Activated T-helper 2 cell treated with anti-CD3 and anti-CD28 coated beads, Interferon-gamma antibody, Interleukin-2, Interleukin-4, amounts not matched to agents 10 μg/mL and 5 μg/mL and 100 μg/mL, durations not matched to agents 14 hours and 24 hours and 36 hours (primary cell): ENCODE data around the gene DAG1. TPM values are rescaled to one million over a fixed set of nuclear protein-coding genes. Genes with fewer than 3 reads are reported as not detected.

Source experiments
- DNase-seq: peaks from one replicate; pipeline ENCODE4 v3.0.0; 2021; ENCODE audit warnings: low spot score
- H3K27ac Mint-ChIP-seq: one replicate; pipeline ENCODE4 v1.8.0; 2021; ENCODE audit warnings: mixed read lengths
- H3K27me3 Mint-ChIP-seq: one replicate; pipeline ENCODE4 v1.8.0; 2021; ENCODE audit warnings: low read depth, mixed read lengths
- H3K36me3 Mint-ChIP-seq: one replicate; pipeline ENCODE4 v1.8.0; 2021; ENCODE audit warnings: low read depth, mixed read lengths
- H3K4me1 Mint-ChIP-seq: one replicate; pipeline ENCODE4 v1.8.0; 2021; ENCODE audit warnings: low read depth, mixed read lengths
- H3K4me3 Mint-ChIP-seq: one replicate; pipeline ENCODE4 v1.8.0; 2021; ENCODE audit warnings: low read depth, mild to moderate bottlenecking, moderate library complexity, mixed read lengths
- H3K9me3 Mint-ChIP-seq: one replicate; pipeline ENCODE4 v1.8.0; 2021; ENCODE audit warnings: mixed read lengths
- intact Hi-C: fragments of 100-400 bp; cut with micrococcal nuclease; formaldehyde crosslinking; loops from one replicate; pipeline ENCODE4 v1.15.1; 2023
- total RNA-seq: library from RNA; stranded (reverse); gene quantifications from 2 replicates; pipeline ENCODE4 v1.2.3, GENCODE V29; 2022

DAG1 gene
- total RNA-seq = 17.0 and 25.9 TPM in 2 replicates

GRCh38 chr3:49469936-49470713, at the start of gene DAG1:
TSS of gene DAG1 (plus strand) at chr3:49470267. CDS start at chr3:49510535, 40,268 bp downstream.
- Mint-ChIP-seq H3K4me1 (peaks cover 18% of the 10 kb centered on the region), H3K4me3 (peak within 1 kb of the TSS; percentile 87), H3K36me3 (peaks cover 16% of the 10 kb centered on the region), H3K27ac (peak within 1 kb of the TSS; percentile 84), H3K27me3 (no peaks in the 10 kb centered on the region), H3K9me3 (no peaks in the 10 kb centered on the region)
- peak; percentile 94 for DNase-seq
- intact Hi-C loops = loop anchor here (1.0 to 5.0 kb wide), 3 partner anchors 58 to 202 kb away; partner anchors contain the start of genes APEH and TCTA

- H3K36me3 Mint-ChIP-seq = peaks cover 43% of the 10 kb centered on the region
- DNase-seq = no peak
These were observed 48.1 kb upstream of the DAG1 start for GRCh38 chr3:49421890-49422378.

GRCh38 chr3:49422379-49423248, 47.5 kb upstream of the DAG1 start, which contains the start of gene AMT:
TSS of gene AMT (minus strand) at chr3:49422473. CDS start at chr3:49422450, 23 bp downstream.
- H3K9me3 Mint-ChIP-seq = no peaks in the 10 kb centered on the region
- H3K36me3 Mint-ChIP-seq = peaks cover 39% of the 10 kb centered on the region
- no peak for DNase-seq
- H3K27ac Mint-ChIP-seq = no peak within 1 kb of the TSS
- no peak within 1 kb of the TSS for H3K4me3 Mint-ChIP-seq
- H3K27me3 Mint-ChIP-seq = no peaks in the 10 kb centered on the region
- intact Hi-C loops = no loop called here
- H3K4me1 Mint-ChIP-seq = peaks cover 18% of the 10 kb centered on the region

More at GRCh38 chr3:49421890-49422378, 48.1 kb upstream of the DAG1 start:
- H3K9me3 Mint-ChIP-seq = no peaks in the 10 kb centered on the region
- no peaks in the 10 kb centered on the region for H3K27me3 Mint-ChIP-seq
- no peak overlapping the region for H3K27ac Mint-ChIP-seq
- no peak overlapping the region for H3K4me3 Mint-ChIP-seq
- intact Hi-C loops = no loop called here
- H3K4me1 Mint-ChIP-seq = peaks cover 21% of the 10 kb centered on the region

GRCh38 chr3:49424816-49425215, 45.3 kb upstream of the DAG1 start:
- no peaks in the 10 kb centered on the region for H3K27me3 Mint-ChIP-seq
- H3K9me3 Mint-ChIP-seq = no peaks in the 10 kb centered on the region
- peaks cover 19% of the 10 kb centered on the region for H3K4me1 Mint-ChIP-seq
- H3K4me3 Mint-ChIP-seq = no peak overlapping the region
- intact Hi-C loops = loop anchor here (5.0 kb wide), 1 partner anchor 83 kb away; the partner anchor contains the start of gene USP4
- H3K27ac Mint-ChIP-seq = no peak overlapping the region
- no peak for DNase-seq
- peaks cover 28% of the 10 kb centered on the region for H3K36me3 Mint-ChIP-seq

- intact Hi-C loops = loop anchor here (5.0 kb wide), 1 partner anchor 85 kb away; the partner anchor contains the start of gene USP4
- DNase-seq = no peak
- H3K27ac Mint-ChIP-seq = peak overlapping the region; percentile 93
- H3K36me3 Mint-ChIP-seq = peaks cover 20% of the 10 kb centered on the region
- peaks cover 14% of the 10 kb centered on the region for H3K4me1 Mint-ChIP-seq
- H3K27me3 Mint-ChIP-seq = no peaks in the 10 kb centered on the region
- H3K4me3 Mint-ChIP-seq = peak overlapping the region; percentile 94
- no peaks in the 10 kb centered on the region for H3K9me3 Mint-ChIP-seq
These were observed 42.5 kb upstream of the DAG1 start for GRCh38 chr3:49427586-49427985.

- Mint-ChIP-seq H3K4me3 (peak overlapping the region; percentile 94), H3K9me3 (no peaks in the 10 kb centered on the region), H3K27ac (peak overlapping the region; percentile 93), H3K4me1 (peaks cover 14% of the 10 kb centered on the region), H3K36me3 (peaks cover 12% of the 10 kb centered on the region), H3K27me3 (no peaks in the 10 kb centered on the region)
- no peak for DNase-seq
- intact Hi-C loops = loop anchor here (1.0 to 5.0 kb wide), 4 partner anchors 12 to 86 kb away; partner anchors contain the start of genes TCTA and USP4
These were observed 41.4 kb upstream of the DAG1 start for GRCh38 chr3:49428752-49429080.

- peaks cover under 1% of the 10 kb centered on the region for H3K4me1 Mint-ChIP-seq
- intact Hi-C loops = no loop called here
- no peaks in the 10 kb centered on the region for H3K36me3 Mint-ChIP-seq
These were observed 35.3 kb upstream of the DAG1 start for GRCh38 chr3:49434731-49435130.

GRCh38 chr3:49445391-49445790, 24.7 kb upstream of the DAG1 start:
- H3K4me1 Mint-ChIP-seq = peaks cover 9% of the 10 kb centered on the region
- intact Hi-C loops = loop anchor here (2.0 kb wide), 1 partner anchor 17 kb away; the partner anchor contains the start of gene NICN1
- no peaks in the 10 kb centered on the region for H3K27me3 Mint-ChIP-seq
- no peaks in the 10 kb centered on the region for H3K9me3 Mint-ChIP-seq
- no peak overlapping the region for H3K4me3 Mint-ChIP-seq
- no peak overlapping the region for H3K27ac Mint-ChIP-seq
- H3K36me3 Mint-ChIP-seq = no peaks in the 10 kb centered on the region
- DNase-seq = no peak

More at GRCh38 chr3:49434731-49435130, 35.3 kb upstream of the DAG1 start:
- no peak overlapping the region for H3K27ac Mint-ChIP-seq
- no peaks in the 10 kb centered on the region for H3K27me3 Mint-ChIP-seq
- no peak for DNase-seq
- H3K9me3 Mint-ChIP-seq = no peaks in the 10 kb centered on the region
- no peak overlapping the region for H3K4me3 Mint-ChIP-seq

- no peaks in the 10 kb centered on the region for H3K36me3 Mint-ChIP-seq
- no peaks in the 10 kb centered on the region for H3K9me3 Mint-ChIP-seq
- H3K4me3 Mint-ChIP-seq = no peak overlapping the region
- H3K27me3 Mint-ChIP-seq = no peaks in the 10 kb centered on the region
- no peak for DNase-seq
- peaks cover 3% of the 10 kb centered on the region for H3K4me1 Mint-ChIP-seq
- intact Hi-C loops = no loop called here
- no peak overlapping the region for H3K27ac Mint-ChIP-seq
These were observed 16.4 kb upstream of the DAG1 start for GRCh38 chr3:49453621-49454020.

- Mint-ChIP-seq H3K36me3 (no peaks in the 10 kb centered on the region), H3K27ac (no peak overlapping the region), H3K4me1 (no peaks in the 10 kb centered on the region), H3K9me3 (no peaks in the 10 kb centered on the region), H3K27me3 (no peaks in the 10 kb centered on the region), H3K4me3 (no peak overlapping the region)
- no peak for DNase-seq
- intact Hi-C loops = no loop called here
These were observed 15.6 kb upstream of the DAG1 start for GRCh38 chr3:49454458-49454857.

GRCh38 chr3:49454898-49455681, 15.0 kb upstream of the DAG1 start:
- Mint-ChIP-seq H3K4me3 (no peak overlapping the region), H3K27ac (no peak overlapping the region), H3K36me3 (no peaks in the 10 kb centered on the region), H3K4me1 (no peaks in the 10 kb centered on the region), H3K27me3 (no peaks in the 10 kb centered on the region), H3K9me3 (no peaks in the 10 kb centered on the region)
- no peak for DNase-seq
- intact Hi-C loops = no loop called here

GRCh38 chr3:49456466-49456865, 13.6 kb upstream of the DAG1 start:
- no peaks in the 10 kb centered on the region for H3K36me3 Mint-ChIP-seq

More at GRCh38 chr3:49456466-49456865, 13.6 kb upstream of the DAG1 start:
- no peaks in the 10 kb centered on the region for H3K9me3 Mint-ChIP-seq
- no peaks in the 10 kb centered on the region for H3K27me3 Mint-ChIP-seq
- no peak for DNase-seq
- no peak overlapping the region for H3K4me3 Mint-ChIP-seq
- H3K27ac Mint-ChIP-seq = no peak overlapping the region
- intact Hi-C loops = no loop called here
- no peaks in the 10 kb centered on the region for H3K4me1 Mint-ChIP-seq
